ENCODE data around the gene BGN.

The BGN gene

GRCh38 chrX:153533091-153533490 is 38.3 kb downstream of the BGN start:
- peak; percentile 10 for DNase-seq

GRCh38 chrX:153537080-153537479 is 42.3 kb downstream of the BGN start:
- no peak for DNase-seq

- DNase-seq = peak; percentile 83
Observed at GRCh38 chrX:153537526-153538295, 42.9 kb downstream of the BGN start.

- DNase-seq = no peak
Observed at GRCh38 chrX:153538424-153538823, 43.6 kb downstream of the BGN start.

- DNase-seq = peak; percentile 32
Observed at GRCh38 chrX:153539171-153539978, 44.6 kb downstream of the BGN start.

- no peak for DNase-seq
Observed at GRCh38 chrX:153539979-153540358, 45.2 kb downstream of the BGN start.

GRCh38 chrX:153544727-153545126 is 49.9 kb downstream of the BGN start:
- no peak for DNase-seq

- DNase-seq = no peak
Observed at GRCh38 chrX:153546386-153546785, 51.6 kb downstream of the BGN start.

GRCh38 chrX:153547195-153547594 is 52.4 kb downstream of the BGN start:
- DNase-seq = no peak

GRCh38 chrX:153549231-153549630 is 54.5 kb downstream of the BGN start:
- no peak for DNase-seq

GRCh38 chrX:153549807-153550206 is 55.0 kb downstream of the BGN start:
- DNase-seq = no peak

GRCh38 chrX:153551135-153551534 is 56.4 kb downstream of the BGN start:
- no peak for DNase-seq

- peak; percentile 45 for DNase-seq
Observed at GRCh38 chrX:153554519-153555167, 59.9 kb downstream of the BGN start.

GRCh38 chrX:153556767-153557166 is 62.0 kb downstream of the BGN start:
- no peak for DNase-seq

GRCh38 chrX:153557618-153558355 is 63.0 kb downstream of the BGN start:
- no peak for DNase-seq
